Astrocyte of the cerebellum (primary cell): ENCODE results near the gene STUM.

ENCODE experiments used
- DNase-seq: peaks from one replicate; pipeline ENCODE4 v3.0.0-alpha.2; 2011; ENCODE audit warnings: low read depth
- H3K4me3 ChIP-seq: 2 replicates; pipeline ENCODE4 v1.5.1; 2011; ENCODE audit warnings: mild to moderate bottlenecking, low read depth, low read length, moderate library complexity
- CTCF ChIP-seq: IDR thresholded peaks from 2 replicates; pipeline ENCODE4 v1.5.1; 2012; ENCODE audit warnings: low read length, low read depth, moderate library complexity, mild to moderate bottlenecking; ENCODE audit errors: missing control alignments
- in situ Hi-C: cut with HindIII; loops from 2 replicates; pipeline ENCODE4 v1.10.0; 2017; ENCODE audit warnings: low sequenced_read_pairs

The STUM gene

GRCh38 chr1:226574044-226574443, 25.5 kb downstream of the STUM start:
- no peak overlapping the region for H3K4me3 ChIP-seq
- no peak for TF ChIP-seq CTCF
- DNase-seq = no peak
- in situ Hi-C loops = no loop called here

DNA sequence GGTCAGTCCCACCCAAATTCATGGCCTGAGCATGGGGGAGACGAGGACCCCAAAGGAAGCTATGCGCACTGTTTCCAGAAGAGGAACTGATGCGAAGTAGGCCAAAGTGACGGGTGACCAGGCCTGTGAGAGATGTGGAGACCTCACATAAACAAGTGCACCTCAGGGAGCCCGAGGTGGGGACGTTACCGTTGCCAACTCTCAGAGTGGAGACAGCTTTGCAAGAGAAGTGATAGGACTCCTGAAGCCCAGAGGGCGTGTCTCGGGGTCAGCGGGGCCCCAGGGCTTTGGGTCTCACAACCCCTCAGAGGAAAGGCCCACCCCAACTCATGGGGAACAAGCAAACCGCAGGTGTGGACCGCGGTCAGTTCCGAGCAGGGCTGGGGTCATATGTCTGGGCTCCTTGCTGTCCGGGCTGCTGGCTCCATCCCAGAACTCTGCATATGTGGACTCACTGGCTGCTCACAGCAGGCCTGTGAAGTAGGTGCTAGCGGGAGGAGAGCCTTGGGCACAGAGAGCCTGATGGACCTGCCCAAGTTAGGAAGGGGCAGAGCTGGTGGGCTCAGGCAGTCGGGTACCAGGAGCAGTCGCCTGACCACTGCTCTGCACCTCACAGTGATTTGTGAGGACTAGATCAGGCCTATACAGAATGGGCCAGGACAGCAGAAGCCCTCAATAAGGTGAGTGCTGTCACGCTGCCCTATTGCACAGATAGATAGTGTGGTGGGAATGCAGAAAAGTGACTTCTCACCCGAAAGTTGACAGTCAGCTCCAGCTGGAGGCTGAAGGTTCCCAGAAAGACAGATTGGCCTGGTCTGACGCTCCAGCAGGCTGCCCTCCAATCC, 26.2 kb downstream of the STUM start:
- TF ChIP-seq CTCF = no peak
- H3K4me3 ChIP-seq = no peak overlapping the region
- no peak for DNase-seq
- in situ Hi-C loops = no loop called here

- TF ChIP-seq CTCF = no peak
- in situ Hi-C loops = no loop called here
- no peak overlapping the region for H3K4me3 ChIP-seq
- no peak for DNase-seq
These were observed 26.8 kb downstream of the STUM start for GRCh38 chr1:226575436-226575720.

- H3K4me3 ChIP-seq = no peak overlapping the region
- in situ Hi-C loops = no loop called here
- no peak for TF ChIP-seq CTCF
- DNase-seq = no peak
These were observed 27.3 kb downstream of the STUM start for GRCh38 chr1:226575739-226576378.

DNA sequence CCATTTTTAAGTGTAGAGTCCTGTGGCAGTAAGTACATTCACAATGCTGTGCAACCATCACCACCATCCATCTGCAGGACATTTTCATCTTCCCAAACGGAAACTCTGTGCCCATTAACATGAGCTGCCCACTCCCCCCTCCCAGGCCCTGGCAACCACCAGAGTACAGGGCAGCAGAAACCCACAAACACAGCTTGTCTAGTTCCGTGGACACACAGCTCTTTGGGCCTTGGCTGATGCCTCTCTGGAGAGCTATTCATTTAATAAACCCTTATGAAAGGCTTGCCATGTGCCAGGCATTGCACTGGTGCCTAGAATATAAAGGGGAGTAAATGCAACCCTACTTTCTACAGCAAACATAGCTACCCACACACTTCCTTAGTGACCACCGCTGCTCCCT, 28.0 kb downstream of the STUM start:
- TF ChIP-seq CTCF = no peak
- no peak for DNase-seq
- H3K4me3 ChIP-seq = no peak overlapping the region
- in situ Hi-C loops = no loop called here

DNA sequence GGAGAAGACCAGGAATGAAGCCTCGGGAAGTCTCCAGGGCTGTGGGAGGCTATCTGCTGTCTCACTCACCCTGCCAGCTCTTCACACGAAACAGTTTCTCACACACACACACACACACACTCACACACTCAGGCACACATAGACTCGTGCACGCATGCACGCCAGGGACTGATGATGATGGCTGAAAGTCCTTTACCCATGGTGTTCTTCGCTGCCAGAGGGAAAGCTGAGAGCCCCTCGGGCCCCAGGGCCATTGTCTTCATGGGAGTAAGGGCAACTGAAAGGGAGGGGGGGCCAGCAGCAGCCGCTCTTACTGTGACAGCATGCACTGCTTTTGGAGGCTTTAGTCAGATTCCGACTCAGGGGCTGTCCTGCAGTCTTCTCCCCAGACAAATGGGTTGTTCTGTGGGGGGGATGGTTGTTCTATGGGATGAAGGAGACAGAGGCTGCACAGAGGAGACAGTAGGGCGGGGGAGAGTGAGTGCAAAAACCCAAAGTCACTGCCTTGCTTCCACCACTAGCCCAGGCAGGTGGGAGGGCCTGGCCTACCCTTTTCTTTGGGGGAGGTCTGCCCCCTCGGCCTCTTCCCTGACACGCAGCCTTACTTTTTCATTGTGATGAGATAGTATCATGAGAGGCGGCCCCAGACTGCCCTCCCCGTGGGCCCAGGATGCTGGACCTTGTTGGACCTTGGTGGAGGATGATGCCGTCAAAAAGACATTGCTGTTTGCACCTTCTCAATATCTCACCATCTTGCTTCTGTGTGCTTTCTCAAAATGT, 29.0 kb downstream of the STUM start:
- H3K4me3 ChIP-seq = no peak overlapping the region
- DNase-seq = no peak
- in situ Hi-C loops = no loop called here
- no peak for TF ChIP-seq CTCF
